ENCODE results near the gene ECHDC3. TPM values are rescaled to one million over a fixed set of nuclear protein-coding genes. Genes with fewer than 3 reads are reported as not detected.

The ECHDC3 gene
- total and polyA plus RNA-seq, 2 of the 13 experiments (the other 11 are each of a cell fraction or from before 2014, with no cell fraction given): not detected

DNA sequence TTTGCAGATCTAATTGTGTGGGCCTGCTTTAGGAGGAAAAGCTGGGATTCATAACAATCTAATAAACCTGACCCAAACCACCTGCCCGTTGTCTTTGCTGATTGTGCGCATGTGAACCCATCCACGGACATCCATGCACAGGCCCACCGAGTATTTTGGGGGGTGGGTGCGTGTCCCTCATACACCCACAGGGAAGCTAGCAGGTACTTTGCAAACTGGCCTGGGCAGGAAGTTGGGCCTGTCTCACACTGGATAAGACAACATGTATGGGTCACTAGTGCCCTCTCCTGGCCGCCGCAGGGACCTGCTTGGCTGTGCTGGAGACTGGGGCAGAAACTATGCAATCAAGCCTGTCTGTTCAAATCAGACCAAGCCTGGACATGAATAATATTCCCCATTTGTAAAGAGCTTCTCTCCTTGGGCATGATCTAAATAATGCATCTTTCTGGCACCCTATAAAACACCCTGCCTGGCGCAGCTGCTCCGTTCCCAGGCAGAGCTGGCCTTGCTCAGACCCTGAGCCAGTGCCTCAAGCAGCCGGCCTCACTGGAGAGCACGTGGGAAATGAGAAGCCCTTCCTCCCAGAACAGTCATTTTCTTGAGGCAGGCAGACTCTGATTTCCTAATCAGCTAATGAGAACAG lies 15.8 kb downstream of the ECHDC3 start (continued):
- TF ChIP-seq, protein P1, sequence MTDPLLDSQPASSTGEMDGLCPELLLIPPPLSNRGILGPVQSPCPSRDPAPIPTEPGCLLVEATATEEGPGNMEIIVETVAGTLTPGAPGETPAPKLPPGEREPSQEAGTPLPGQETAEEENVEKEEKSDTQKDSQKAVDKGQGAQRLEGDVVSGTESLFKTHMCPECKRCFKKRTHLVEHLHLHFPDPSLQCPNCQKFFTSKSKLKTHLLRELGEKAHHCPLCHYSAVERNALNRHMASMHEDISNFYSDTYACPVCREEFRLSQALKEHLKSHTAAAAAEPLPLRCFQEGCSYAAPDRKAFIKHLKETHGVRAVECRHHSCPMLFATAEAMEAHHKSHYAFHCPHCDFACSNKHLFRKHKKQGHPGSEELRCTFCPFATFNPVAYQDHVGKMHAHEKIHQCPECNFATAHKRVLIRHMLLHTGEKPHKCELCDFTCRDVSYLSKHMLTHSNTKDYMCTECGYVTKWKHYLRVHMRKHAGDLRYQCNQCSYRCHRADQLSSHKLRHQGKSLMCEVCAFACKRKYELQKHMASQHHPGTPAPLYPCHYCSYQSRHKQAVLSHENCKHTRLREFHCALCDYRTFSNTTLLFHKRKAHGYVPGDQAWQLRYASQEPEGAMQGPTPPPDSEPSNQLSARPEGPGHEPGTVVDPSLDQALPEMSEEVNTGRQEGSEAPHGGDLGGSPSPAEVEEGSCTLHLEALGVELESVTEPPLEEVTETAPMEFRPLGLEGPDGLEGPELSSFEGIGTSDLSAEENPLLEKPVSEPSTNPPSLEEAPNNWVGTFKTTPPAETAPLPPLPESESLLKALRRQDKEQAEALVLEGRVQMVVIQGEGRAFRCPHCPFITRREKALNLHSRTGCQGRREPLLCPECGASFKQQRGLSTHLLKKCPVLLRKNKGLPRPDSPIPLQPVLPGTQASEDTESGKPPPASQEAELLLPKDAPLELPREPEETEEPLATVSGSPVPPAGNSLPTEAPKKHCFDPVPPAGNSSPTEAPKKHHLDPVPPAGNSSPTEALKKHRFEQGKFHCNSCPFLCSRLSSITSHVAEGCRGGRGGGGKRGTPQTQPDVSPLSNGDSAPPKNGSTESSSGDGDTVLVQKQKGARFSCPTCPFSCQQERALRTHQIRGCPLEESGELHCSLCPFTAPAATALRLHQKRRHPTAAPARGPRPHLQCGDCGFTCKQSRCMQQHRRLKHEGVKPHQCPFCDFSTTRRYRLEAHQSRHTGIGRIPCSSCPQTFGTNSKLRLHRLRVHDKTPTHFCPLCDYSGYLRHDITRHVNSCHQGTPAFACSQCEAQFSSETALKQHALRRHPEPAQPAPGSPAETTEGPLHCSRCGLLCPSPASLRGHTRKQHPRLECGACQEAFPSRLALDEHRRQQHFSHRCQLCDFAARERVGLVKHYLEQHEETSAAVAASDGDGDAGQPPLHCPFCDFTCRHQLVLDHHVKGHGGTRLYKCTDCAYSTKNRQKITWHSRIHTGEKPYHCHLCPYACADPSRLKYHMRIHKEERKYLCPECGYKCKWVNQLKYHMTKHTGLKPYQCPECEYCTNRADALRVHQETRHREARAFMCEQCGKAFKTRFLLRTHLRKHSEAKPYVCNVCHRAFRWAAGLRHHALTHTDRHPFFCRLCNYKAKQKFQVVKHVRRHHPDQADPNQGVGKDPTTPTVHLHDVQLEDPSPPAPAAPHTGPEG (CRISPR knock-in tag; IDR thresholded peaks at IDR 0.05): peak; percentile 41; the same call in 1 of the 2 replicates
- TF ChIP-seq KDM2A (CRISPR knock-in tag; IDR thresholded peaks at IDR 0.05; ENCODE audit: borderline replicate concordance, low read depth): peak; percentile 66; the same call in 1 of the 2 replicates
- no peak for TF ChIP-seq ZNF720 (CRISPR knock-in tag; IDR thresholded peaks at IDR 0.05)
- no peak for TF ChIP-seq ZNF354B (CRISPR knock-in tag; IDR thresholded peaks at IDR 0.05)
- no peak for TF ChIP-seq MAFF (IDR thresholded peaks at IDR 0.05; ENCODE audit: low read depth, low read length)
- TF ChIP-seq ZNF121 (CRISPR knock-in tag; IDR thresholded peaks at IDR 0.05): peak; percentile 76
- TF ChIP-seq ZFP41 (CRISPR knock-in tag; IDR thresholded peaks at IDR 0.05; ENCODE audit: borderline replicate concordance): no peak
- peak; percentile 97 for TF ChIP-seq ZNF34 (CRISPR knock-in tag; IDR thresholded peaks at IDR 0.05; ENCODE audit: borderline replicate concordance)
- TF ChIP-seq, protein P2, sequence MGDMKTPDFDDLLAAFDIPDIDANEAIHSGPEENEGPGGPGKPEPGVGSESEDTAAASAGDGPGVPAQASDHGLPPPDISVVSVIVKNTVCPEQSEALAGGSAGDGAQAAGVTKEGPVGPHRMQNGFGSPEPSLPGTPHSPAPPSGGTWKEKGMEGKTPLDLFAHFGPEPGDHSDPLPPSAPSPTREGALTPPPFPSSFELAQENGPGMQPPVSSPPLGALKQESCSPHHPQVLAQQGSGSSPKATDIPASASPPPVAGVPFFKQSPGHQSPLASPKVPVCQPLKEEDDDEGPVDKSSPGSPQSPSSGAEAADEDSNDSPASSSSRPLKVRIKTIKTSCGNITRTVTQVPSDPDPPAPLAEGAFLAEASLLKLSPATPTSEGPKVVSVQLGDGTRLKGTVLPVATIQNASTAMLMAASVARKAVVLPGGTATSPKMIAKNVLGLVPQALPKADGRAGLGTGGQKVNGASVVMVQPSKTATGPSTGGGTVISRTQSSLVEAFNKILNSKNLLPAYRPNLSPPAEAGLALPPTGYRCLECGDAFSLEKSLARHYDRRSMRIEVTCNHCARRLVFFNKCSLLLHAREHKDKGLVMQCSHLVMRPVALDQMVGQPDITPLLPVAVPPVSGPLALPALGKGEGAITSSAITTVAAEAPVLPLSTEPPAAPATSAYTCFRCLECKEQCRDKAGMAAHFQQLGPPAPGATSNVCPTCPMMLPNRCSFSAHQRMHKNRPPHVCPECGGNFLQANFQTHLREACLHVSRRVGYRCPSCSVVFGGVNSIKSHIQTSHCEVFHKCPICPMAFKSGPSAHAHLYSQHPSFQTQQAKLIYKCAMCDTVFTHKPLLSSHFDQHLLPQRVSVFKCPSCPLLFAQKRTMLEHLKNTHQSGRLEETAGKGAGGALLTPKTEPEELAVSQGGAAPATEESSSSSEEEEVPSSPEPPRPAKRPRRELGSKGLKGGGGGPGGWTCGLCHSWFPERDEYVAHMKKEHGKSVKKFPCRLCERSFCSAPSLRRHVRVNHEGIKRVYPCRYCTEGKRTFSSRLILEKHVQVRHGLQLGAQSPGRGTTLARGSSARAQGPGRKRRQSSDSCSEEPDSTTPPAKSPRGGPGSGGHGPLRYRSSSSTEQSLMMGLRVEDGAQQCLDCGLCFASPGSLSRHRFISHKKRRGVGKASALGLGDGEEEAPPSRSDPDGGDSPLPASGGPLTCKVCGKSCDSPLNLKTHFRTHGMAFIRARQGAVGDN (CRISPR knock-in tag; IDR thresholded peaks at IDR 0.05): peak; percentile 66
- TF ChIP-seq, protein P3, sequence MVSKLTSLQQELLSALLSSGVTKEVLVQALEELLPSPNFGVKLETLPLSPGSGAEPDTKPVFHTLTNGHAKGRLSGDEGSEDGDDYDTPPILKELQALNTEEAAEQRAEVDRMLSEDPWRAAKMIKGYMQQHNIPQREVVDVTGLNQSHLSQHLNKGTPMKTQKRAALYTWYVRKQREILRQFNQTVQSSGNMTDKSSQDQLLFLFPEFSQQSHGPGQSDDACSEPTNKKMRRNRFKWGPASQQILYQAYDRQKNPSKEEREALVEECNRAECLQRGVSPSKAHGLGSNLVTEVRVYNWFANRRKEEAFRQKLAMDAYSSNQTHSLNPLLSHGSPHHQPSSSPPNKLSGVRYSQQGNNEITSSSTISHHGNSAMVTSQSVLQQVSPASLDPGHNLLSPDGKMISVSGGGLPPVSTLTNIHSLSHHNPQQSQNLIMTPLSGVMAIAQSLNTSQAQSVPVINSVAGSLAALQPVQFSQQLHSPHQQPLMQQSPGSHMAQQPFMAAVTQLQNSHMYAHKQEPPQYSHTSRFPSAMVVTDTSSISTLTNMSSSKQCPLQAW (CRISPR knock-in tag; IDR thresholded peaks at IDR 0.05): peak; percentile 77; the same call in 1 of the 2 replicates
- TF ChIP-seq SNAPC2 (CRISPR knock-in tag; IDR thresholded peaks at IDR 0.05): no peak
- no peak for TF ChIP-seq SMARCC2 (IDR thresholded peaks at IDR 0.05)
- peak; percentile 69 for TF ChIP-seq YEATS2 (CRISPR knock-in tag; IDR thresholded peaks at IDR 0.05; ENCODE audit: borderline replicate concordance)
- TF ChIP-seq SOX6 (IDR thresholded peaks at IDR 0.05): no peak
- peak; percentile 41; the same call in 1 of the 2 replicates for TF ChIP-seq SOX6 (CRISPR knock-in tag; IDR thresholded peaks at IDR 0.05)
- 0 out of 2 replicates have a peak, but pooled peaks have one; percentile 21 for TF ChIP-seq ZNF724P (CRISPR knock-in tag; IDR thresholded peaks at IDR 0.05; ENCODE audit: borderline replicate concordance)

Measured in HepG2 (cell line).